ENCODE data around the gene CYP20A1.
"Not testable (repeated sequence)": the region's sequence is repeated elsewhere in the genome, so short reads cannot be mapped to it uniquely, and the experiment has no call there.

Gene CYP20A1

DNA sequence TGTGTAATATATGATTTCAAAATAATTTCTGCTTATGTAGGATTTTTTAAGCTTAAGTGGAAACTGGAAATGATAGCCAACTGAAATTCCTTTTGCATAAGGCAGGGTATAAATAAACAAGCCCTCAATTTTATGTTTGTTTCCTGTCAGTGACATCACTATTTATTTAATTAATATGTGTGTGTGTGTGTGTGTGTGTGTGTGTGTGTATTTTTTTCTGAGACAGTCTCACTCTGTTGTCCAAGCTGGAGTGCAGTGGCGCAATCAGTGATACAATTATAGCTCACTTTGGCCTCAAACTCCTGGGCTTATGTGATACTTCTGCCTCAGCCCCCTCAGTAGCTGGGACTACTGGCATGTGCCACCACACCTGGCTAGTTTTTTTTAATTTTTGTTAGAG lies 29.3 kb upstream of the CYP20A1 start:
- H3K4me3 ChIP-seq (ENCODE audit: low read depth, low read length) = no peak overlapping the region
- TF ChIP-seq CTCF (IDR thresholded peaks at IDR 0.05; ENCODE audit: insufficient read depth, low read depth, low read length, missing control alignments) = no peak
- no peak for DNase-seq (ENCODE audit: low read depth)

- DNase-seq (ENCODE audit: low read depth) = peak; percentile 42
- no peak overlapping the region for H3K4me3 ChIP-seq (ENCODE audit: low read depth, low read length)
- TF ChIP-seq CTCF (IDR thresholded peaks at IDR 0.05; ENCODE audit: insufficient read depth, low read depth, low read length, missing control alignments) = peak; percentile 72
Observed at GRCh38 chr2:203225423-203226039, 13.3 kb upstream of the CYP20A1 start.

DNA sequence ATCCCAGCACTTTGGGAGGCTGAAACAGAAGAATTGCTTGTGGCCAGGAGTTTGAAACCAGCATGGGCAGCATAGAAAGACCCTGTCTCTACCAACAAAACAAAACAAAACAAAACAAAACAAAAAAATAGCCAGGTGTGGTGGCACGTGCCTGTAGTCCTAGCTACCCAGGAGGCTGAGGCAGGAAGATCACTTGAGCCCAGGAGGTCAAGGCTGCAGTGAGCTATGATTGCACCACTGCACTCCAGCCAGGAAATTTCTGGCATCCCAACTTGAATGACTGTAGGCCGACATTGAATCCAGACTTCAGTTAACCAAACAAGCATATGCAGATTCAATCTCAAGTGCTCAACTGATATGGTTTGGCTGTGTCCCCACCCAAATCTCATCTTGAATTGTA lies 9.1 kb upstream of the CYP20A1 start:
- H3K4me3 ChIP-seq (ENCODE audit: low read depth, low read length); DNase-seq (ENCODE audit: low read depth): not testable (repeated sequence)

- no peak for TF ChIP-seq CTCF (IDR thresholded peaks at IDR 0.05; ENCODE audit: insufficient read depth, low read depth, low read length, missing control alignments)
- DNase-seq (ENCODE audit: low read depth) = no peak
- H3K4me3 ChIP-seq (ENCODE audit: low read depth, low read length) = peak overlapping the region; percentile 77; the same call in 1 of the 2 replicates
Observed at GRCh38 chr2:203237346-203238238, 1.2 kb upstream of the CYP20A1 start.

- no peak for DNase-seq (ENCODE audit: low read depth)
- H3K4me3 ChIP-seq (ENCODE audit: low read depth, low read length) = peak overlapping the region; percentile 77
- TF ChIP-seq CTCF (IDR thresholded peaks at IDR 0.05; ENCODE audit: insufficient read depth, low read depth, low read length, missing control alignments) = no peak
Observed at GRCh38 chr2:203238292-203238703, 520 bp upstream of the CYP20A1 start.

DNA sequence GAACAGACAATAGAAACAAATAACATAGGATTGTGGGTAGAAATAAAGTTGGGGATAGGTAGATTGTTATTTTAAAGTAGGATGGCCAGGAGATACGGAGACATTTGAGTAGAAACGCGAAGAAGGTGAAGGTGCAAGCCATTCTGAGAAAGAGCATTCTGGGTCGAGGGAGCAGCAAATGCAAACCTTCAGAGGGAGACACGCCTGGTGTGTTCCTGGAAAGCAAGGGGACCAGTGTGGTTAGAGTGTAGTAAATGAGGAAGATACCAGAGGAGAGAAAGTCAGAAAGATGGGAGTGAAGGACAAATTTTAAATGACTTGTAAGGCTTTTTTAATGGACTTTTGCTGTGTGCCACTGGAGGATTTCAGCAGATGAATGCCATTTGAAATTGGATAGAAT lies 1.7 kb downstream of the CYP20A1 start:
- TF ChIP-seq CTCF (IDR thresholded peaks at IDR 0.05; ENCODE audit: insufficient read depth, low read depth, low read length, missing control alignments) = no peak
- DNase-seq (ENCODE audit: low read depth) = no peak
- peak overlapping the region; percentile 77 for H3K4me3 ChIP-seq (ENCODE audit: low read depth, low read length)

- no peak for DNase-seq (ENCODE audit: low read depth)
- TF ChIP-seq CTCF (IDR thresholded peaks at IDR 0.05; ENCODE audit: insufficient read depth, low read depth, low read length, missing control alignments) = no peak
- H3K4me3 ChIP-seq (ENCODE audit: low read depth, low read length) = no peak overlapping the region
Observed at GRCh38 chr2:203242518-203242917, 3.7 kb downstream of the CYP20A1 start.
